Liver (tissue), 3 donors: Measurements from ENCODE around the gene OR2C3.

Experiments used
- CTCF ChIP-seq: fragments of 150-350 bp; IDR thresholded peaks from 2 replicates; pipeline ENCODE4 v1.5.1; 2017; ENCODE audit warnings: improper control_type of control experiment, low read depth, low read length; ENCODE audit not compliant: missing input control
- RXRA ChIP-seq, 2 donors: IDR thresholded peaks; 2 replicates each; pipeline ENCODE4 v1.6.1; 2017 to 2018; ENCODE audit warnings: antibody characterized with exemption in 2 of 2, mild to moderate bottlenecking in 1 of 2
- SP1 ChIP-seq: IDR thresholded peaks from 2 replicates; pipeline ENCODE4 v1.6.1; 2018; ENCODE audit warnings: antibody characterized with exemption, mild to moderate bottlenecking
- donor health status: healthy.
- donor health status: healthy.

GRCh38 chr1:247542811-247543210 is 6.6 kb upstream of the OR2C3 start:
- TF ChIP-seq RXRA (IDR thresholded peaks at IDR 0.05) = no peak
- TF ChIP-seq CTCF = no peak
- TF ChIP-seq SP1 = no peak
